GM19438 (cell line): ENCODE data around the gene PRDM2.

Source experiments
- ATAC-seq: cut with Tn5 transposase; IDR thresholded peaks from one replicate; pipeline ENCODE4 v1.9.1; 2021; ENCODE audit warnings: low read depth; ENCODE audit not compliant: unreplicated experiment

The PRDM2 gene

GRCh38 chr1:13806108-13806507, 106.1 kb downstream of the PRDM2 start:
- no peak for ATAC-seq

- no peak for ATAC-seq
These were observed 107.2 kb downstream of the PRDM2 start for GRCh38 chr1:13807209-13807608.

GRCh38 chr1:13808729-13809131, 108.7 kb downstream of the PRDM2 start:
- ATAC-seq: no peak

GRCh38 chr1:13809461-13810159, 109.6 kb downstream of the PRDM2 start:
- no peak for ATAC-seq

GRCh38 chr1:13812456-13813397, 112.7 kb downstream of the PRDM2 start:
- no peak for ATAC-seq

- no peak for ATAC-seq
These were observed 113.5 kb downstream of the PRDM2 start for GRCh38 chr1:13813398-13814012.

GRCh38 chr1:13814131-13814530, 114.1 kb downstream of the PRDM2 start:
- ATAC-seq: no peak

- no peak for ATAC-seq
These were observed 116.2 kb downstream of the PRDM2 start for GRCh38 chr1:13816016-13816760.

GRCh38 chr1:13817906-13818305, 117.9 kb downstream of the PRDM2 start:
- ATAC-seq: no peak

- no peak for ATAC-seq
These were observed 118.9 kb downstream of the PRDM2 start for GRCh38 chr1:13818926-13819325.

GRCh38 chr1:13819642-13820041, 119.7 kb downstream of the PRDM2 start:
- no peak for ATAC-seq

GRCh38 chr1:13820055-13820454, 120.1 kb downstream of the PRDM2 start:
- ATAC-seq: no peak

- ATAC-seq: no peak
These were observed 120.5 kb downstream of the PRDM2 start for GRCh38 chr1:13820456-13820855.

- no peak for ATAC-seq
These were observed 123.3 kb downstream of the PRDM2 start for GRCh38 chr1:13823126-13823880.

GRCh38 chr1:13823936-13824335, 123.9 kb downstream of the PRDM2 start:
- no peak for ATAC-seq

GRCh38 chr1:13824626-13825025, 124.6 kb downstream of the PRDM2 start:
- ATAC-seq: no peak

- ATAC-seq: no peak
These were observed 125.0 kb downstream of the PRDM2 start for GRCh38 chr1:13825033-13825432.

- no peak for ATAC-seq
These were observed 126.0 kb downstream of the PRDM2 start for GRCh38 chr1:13826009-13826408.

GRCh38 chr1:13826591-13826990, 126.6 kb downstream of the PRDM2 start:
- no peak for ATAC-seq
